HL-60/S4 treated with phorbol 12-myristate 13-acetate at 8.2 ng/mL for 4 days and 3 days (cell line): ENCODE results near the gene PRR15L.
"Not testable (repeated sequence)": the region's sequence is repeated elsewhere in the genome, so short reads cannot be mapped to it uniquely, and the experiment has no call there.

Experiments
- in situ Hi-C: fragments of 300-500 bp; cut with MboI; formaldehyde crosslinking; loops from 2 replicates; pipeline ENCODE4 v1.15.0; 2022; ENCODE audit warnings: low sequenced_read_pairs

Gene PRR15L

DNA sequence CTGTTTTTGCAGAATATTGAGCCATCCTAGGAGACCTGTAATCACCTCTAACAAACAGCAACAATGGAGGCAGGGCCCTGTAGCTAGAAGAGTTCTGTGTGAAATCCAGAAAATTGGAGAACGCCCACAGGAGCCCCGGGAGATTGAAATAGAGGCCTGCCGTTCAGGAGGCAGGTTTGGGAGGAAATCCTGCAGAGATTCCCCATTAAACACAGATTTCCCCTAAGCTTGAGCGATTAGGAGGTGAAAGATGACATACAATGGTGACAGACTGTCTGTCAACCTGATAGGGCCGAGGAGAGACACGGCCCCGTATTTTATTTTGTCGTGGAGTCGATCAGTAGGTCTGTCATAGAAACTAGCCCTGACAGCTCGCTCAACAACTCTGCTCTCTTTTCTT, 31.5 kb upstream of the PRR15L start:
- in situ Hi-C loops = no loop called here

DNA sequence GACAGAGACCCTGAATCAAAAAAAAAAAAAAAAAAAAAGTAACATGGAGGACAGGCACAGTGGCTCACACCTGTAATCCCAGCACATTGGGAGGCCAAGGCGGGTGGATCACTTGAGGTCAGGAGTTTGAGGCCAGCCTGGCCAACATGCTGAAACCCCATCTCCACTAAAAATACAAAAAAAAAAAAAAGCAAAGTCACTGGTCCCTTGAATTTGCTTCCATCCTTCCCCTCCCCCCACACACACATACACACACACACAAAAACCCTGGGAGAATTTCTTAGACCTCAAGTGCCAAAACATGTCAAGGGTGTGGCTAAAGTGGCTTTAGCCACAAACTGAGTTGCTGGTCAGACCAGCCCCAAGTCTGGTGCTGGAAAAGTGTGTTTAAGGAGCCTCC, 30.8 kb upstream of the PRR15L start:
- in situ Hi-C loops = not testable (repeated sequence)

DNA sequence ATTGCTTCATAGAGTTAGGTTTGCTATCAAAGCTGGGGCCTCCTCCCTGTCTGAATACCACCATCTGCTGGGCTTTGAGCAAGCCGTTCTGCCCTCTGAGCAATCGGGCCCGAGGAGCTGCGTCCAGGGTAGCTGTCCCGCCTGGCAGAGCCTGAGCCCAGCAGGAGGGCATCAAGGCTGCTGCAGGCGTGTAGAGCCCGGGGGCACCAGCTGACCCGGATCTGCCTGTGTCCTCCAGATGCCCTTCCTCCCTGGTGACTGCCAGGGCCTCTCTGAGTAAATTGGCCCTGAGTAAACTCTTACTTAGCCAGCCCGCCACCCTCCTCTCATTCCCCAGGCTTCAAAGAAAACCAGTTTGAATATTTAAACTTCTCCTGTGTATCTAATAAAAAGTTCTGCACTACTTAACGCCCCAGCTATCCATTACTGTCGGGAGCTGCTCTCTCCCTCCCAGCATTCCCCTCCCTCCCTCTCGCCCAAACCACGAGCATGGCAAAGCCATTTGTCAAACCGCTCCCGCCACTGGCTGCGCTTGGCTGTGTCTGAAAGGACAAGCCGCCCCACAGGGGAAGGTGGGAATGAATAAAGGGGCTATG, 29.7 kb upstream of the PRR15L start:
- in situ Hi-C loops = no loop called here

DNA sequence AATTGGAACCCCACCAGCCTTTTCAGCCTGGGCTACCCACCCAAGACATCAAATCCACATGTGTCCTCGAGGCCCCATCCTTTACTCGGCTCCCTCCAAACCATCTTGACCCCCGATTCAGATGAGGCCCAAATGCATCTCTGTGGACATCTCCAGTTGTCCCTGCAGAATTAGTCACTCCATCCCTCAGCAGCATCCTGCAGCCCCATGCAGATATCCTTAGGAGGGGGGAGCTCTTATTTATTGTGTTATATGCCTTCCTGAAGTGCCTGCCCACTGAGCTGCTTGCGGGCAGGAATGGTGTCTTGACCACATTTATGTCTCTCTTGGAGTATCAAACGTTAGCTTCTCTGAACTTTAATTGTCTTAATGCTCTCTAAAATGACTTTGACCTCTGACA, 28.8 kb upstream of the PRR15L start:
- in situ Hi-C loops = no loop called here

DNA sequence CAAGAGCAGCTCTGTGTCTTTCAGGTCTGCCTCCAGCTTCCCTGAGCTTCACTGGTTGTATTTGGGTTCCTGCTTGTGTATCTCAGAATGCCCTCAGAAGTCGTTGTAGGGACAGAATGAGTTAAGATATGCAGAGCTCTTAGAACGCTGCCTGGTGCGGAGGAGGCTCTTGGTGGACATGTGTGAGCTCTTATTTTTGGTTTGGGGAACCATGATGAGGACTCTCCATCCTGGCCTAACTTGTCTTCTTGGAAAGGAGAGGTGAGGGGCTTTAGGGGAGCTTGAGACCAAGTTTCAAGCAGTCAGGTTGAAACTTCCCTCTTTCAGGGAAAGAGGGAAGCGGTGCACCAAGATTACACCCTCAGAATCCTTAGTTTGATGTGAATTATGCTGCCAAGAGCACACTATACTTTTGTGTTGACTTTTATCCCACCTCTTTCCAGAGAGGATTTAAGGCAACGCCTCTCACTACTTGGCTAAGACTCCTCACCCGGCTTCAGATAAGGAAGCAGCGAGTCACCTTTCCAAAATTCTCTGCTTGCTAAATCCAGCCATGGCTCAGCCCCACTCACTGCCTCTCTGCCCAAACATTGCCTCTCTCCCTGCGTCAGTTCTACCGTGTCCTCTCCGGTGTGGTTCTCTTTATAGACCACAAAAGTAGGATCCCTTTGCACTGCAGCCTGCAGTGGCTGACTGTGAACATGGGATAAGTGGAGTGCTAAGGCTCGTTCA, 26.0 kb upstream of the PRR15L start:
- in situ Hi-C loops = no loop called here

DNA sequence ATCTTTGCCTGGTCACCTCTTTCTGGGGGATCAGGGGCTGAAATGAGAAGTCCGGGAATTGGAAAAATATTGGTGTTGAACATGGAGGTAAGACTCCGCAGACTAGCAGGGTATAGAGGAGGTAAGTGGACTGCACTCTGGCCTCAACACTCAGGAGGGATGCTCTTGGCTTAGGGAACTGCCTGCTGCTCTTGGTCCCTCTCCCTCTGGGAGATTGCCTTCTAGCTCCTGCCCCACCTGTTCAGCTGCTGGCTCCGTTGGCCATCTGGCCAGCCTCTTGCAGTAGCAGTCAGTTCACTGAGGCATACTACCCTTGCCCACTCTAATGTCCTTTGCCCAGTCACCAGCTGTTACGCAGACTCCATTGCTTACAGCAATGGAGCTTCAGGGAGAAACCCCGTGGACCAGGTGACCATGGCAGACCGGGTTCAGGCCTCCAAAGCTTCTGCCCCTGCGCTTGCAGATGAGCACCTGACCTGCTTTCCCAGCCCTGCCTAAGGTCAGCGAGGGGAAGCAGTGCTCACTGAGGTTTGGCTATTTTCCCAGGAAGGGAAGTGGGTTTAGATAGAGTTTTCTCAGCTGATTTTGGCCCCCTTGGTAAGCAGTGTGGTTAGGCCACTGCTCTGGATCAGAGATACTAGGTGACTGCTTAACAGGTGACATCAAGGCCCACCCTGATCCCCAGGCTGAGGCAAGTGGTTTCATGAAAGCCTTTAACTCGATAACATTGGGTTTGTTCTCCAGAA, 25.1 kb upstream of the PRR15L start:
- in situ Hi-C loops = no loop called here

- in situ Hi-C loops = no loop called here
These were observed 24.5 kb upstream of the PRR15L start for GRCh38 chr17:47982091-47982617.

GRCh38 chr17:47981462-47981861, 23.8 kb upstream of the PRR15L start:
- in situ Hi-C loops = no loop called here

DNA sequence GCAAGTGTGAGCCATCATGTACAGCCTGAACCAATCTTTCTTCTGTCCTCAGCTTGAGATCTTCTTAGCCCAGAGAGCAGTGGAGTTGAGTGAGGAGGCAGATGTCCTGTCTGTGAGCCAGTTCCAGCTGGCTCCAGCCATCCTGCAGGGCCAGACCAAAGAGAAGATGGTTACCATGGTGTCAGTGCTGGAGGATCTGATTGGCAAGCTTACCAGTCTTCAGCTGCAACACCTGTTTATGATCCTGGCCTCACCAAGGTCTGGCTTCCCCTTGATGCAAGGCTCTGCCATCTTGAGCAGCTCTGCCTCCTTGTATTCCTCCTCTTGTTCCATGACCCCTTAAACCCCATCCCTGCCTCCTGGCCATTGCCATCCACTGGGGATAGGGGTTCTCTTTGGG, 22.9 kb upstream of the PRR15L start:
- in situ Hi-C loops = no loop called here

DNA sequence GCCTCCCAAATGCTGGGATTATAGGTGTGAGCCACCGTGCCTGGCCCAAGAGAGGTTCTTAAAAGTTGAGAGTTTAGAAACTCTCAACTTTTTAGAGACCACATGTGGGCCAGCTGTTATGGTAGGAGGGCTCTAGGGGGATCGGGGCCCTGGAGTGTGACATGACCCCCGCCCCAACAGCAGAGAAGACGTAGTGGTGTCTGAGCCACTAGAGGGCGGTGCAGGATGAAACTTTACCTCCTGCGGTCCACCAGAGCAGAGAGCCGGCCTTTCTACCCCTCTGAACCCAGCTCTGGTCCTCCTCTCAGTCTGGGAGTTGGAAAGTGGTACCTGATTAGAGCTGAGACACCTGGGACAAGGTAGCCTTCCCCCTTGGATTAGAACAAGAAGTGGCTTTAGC, 20.6 kb upstream of the PRR15L start:
- in situ Hi-C loops = no loop called here

DNA sequence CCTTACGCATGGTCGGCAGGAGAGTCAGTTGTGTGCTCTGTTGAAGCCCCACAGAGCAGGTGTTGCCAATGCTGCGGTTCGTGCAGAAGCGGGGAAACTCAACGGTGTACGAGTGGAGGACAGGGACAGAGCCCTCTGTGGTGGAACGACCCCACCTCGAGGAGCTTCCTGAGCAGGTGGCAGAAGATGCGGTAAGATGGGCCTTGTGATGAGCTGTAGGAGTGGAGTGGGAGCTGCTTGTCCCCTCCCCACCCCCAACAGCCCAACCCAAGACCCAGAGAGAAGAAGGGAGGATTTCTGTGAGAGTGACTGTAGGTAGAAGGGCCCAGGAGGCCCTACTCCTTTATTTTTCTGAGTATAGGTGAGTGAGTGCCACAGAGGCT, 18.1 kb upstream of the PRR15L start:
- in situ Hi-C loops = no loop called here

- in situ Hi-C loops = no loop called here
These were observed 17.6 kb upstream of the PRR15L start for GRCh38 chr17:47975189-47975822.

DNA sequence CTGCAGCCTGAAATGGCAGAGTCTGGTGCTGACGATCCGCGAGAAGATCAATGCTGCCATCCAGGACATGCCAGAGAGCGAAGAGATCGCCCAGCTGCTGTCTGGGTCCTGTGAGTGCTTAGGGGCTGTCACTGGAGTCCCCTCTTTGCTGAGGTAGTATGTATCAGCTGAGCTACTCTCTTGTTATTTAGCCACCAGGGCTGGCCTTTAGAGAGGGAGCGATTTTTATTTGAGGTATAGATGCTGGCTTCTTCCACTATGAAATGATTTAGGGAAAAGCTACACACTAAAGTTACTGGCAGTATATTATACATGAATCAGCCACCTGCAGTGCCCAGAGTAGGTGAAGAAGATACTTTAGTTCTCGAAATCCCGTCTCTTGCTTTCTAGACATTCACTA, 15.9 kb upstream of the PRR15L start:
- in situ Hi-C loops = no loop called here

DNA sequence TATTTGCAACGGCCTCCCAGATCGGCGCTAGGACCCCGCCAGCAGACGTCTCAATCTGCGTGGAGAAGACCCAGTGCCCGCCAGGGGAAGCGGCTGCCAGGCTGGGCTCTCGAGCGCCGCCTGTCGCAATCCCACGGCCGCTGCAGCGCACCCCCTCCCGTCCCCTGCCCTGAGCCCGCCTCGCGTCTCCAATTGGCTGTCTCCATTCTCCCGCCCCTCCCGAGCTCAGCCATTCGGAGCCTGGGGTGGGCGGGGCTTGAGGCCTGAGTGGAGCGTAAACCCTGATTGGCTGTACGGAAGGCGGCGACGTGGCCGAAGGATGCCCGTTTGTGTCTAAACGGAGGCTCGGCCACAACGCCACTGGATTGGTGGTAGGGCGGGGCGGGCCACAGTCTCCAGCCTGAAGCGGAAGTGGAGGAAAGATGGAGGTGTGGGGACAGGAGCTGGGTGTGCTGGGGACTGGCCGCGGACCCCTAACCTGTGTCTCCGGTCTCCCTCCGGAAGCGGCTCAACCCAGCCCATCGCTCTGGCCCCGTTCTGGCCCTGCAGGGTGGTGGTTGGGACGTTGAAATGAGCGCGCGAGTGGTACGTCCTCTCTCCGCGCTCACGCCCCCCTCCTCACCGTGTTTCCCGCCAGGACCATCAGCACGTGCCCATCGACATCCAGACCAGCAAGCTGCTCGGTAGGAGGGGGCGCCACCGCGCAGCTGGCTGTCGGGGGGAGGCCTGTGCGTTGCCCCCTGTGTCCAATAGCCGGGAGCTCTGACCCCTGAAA, 13.2 kb upstream of the PRR15L start, which contains the start of gene CDK5RAP3:
CDK5RAP3 (plus strand) TSS at position 389 of the 775 bp plus-strand sequence; CDS start at position 423, 34 bp downstream.
- in situ Hi-C loops = no loop called here

- in situ Hi-C loops = no loop called here
These were observed 12.4 kb upstream of the PRR15L start for GRCh38 chr17:47969930-47970724.

GRCh38 chr17:47968836-47969235, 11.2 kb upstream of the PRR15L start:
- in situ Hi-C loops = no loop called here

DNA sequence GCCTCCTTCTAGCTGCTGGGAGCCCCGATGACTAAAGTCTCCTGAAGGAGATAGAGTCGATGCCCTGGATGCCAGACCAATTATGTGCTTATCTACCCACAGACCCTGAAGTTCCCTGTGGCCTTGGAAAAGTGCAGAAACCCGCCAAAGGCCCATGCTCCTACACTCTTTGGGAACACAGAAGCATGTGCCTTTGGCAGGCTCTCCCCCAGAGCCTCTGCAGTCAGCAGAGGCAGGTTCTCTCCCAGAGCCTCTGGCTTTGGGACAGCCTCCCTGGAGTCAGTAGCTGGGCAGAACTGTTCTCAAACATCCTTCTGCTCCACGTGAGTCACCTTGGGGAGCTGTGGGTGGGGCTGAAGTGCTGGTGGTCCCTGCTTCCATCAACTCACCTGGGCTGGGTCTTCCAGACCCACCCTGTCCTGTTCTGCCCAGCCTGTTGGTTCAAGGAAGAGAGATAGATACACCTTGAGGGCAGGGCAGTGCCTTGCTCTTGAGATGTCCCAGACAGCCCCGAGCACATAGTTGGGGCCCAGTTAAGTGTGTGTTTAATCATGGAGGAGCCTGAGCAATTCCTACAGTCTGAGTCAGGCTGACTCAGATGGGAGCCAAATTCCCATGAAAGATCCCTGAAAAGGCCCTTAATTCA, 10.0 kb upstream of the PRR15L start:
- in situ Hi-C loops = no loop called here

- in situ Hi-C loops = no loop called here
These were observed 8.4 kb upstream of the PRR15L start for GRCh38 chr17:47966079-47966519.

DNA sequence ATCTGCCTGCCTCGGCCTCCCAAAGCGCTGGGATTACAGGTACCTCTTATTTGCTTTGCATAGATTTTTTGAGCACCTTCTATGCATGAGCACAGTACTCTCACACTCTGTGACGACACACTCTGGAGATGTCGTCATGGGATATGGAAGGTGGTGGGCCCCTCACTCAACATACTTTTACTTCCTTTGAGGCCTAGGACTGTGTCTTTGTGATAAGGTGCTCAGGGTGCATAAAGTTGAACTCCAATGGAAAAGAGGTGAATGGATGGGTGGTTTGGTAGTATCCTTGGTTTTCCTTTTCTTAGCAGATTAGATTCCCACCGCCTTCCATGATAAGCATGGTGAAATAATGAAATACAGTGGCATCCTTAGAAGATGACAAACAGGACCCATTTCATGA, 7.2 kb upstream of the PRR15L start:
- in situ Hi-C loops = no loop called here
